ENCODE data around the gene CHTOP.
A peak's percentile ranks its signal among the peaks of the same experiment; 100 is the strongest.
"Not testable (repeated sequence)": the region's sequence is repeated elsewhere in the genome, so short reads cannot be mapped to it uniquely, and the experiment has no call there.

CHTOP gene

DNA sequence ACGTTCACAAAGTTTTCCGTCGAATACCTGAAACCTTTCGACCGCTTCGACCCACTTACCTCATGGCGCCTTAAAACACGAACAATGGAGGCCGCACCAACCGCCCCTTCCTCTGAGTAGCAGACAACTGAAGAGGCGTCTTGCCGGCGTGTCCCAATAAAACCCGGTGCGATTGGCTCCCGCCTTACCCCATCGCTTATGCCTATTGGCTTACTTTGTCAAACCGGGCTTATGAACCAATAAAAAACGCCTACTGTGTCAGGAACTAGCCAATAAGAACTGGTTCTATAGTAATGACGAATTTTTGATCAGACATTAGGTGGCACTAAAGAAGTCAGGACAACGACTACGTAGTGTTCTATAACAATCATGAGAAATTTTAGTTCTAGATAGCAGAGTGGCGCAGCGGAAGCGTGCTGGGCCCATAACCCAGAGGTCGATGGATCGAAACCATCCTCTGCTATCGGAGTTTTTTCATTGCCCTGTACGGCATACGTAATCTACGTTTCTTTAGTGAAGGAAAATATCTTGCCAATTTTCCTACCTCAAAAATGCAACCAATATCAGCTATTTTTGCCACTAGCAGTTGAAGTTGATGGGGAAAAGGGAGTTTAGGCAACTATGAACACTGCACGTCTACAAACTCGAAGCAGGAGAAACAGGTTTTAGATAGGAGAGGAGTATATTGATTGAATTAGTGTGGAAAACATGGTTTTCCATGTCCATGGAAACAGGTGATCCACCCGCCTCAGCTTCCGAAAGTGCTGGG lies 37.2 kb downstream of the CHTOP start, which contains the start of gene ILF2:
Gene ILF2 (minus strand): TSS at position 135 of the 769 bp plus-strand sequence. CDS start 71 bp downstream, at position 64.
- Mint-ChIP-seq H3K27ac (no peak within 1 kb of the TSS), H3K36me3 (ENCODE audit: low read depth) (peaks cover 36% of the 10 kb centered on the region), H3K4me3 (no peak within 1 kb of the TSS)

DNA sequence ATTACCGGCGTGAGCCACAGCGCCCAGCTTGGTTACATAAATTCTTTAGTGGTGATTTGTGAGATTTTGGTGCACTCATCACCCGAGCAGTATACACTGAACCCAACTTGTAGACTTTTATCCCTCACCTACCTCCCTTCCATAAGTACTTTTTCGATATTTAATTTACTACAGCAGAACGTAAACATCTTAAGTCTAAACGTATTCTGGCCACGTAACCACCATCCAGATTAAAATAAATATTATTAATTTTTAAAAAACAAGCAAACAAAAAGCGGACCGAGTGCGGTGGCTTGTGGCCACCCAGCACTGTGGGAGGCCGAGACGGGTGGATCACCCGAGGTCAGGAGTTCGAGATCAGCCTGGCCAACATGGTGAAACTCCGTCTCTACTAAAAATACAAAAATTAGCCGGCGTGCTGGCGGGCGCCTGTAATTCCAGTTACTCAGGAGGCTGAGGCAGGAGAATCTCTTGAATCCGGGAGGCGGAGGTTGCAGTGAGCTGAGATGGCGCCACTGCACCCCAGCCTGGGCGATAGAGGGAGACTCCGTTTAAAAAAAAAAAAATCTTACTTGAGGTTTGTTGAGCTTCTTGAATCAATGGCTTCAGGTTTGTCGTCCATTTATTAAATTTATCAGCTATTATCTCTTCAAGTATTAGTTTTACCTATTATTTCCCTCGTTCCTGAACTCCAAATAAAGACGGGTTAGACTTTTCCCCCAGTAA lies 37.9 kb downstream of the CHTOP start:
- Mint-ChIP-seq H3K36me3 (ENCODE audit: low read depth) (peaks cover 30% of the 10 kb centered on the region), H3K4me1 (ENCODE audit: low read depth) (peaks cover 22% of the 10 kb centered on the region)
- H3K27me3 Mint-ChIP-seq (ENCODE audit: low read depth); H3K9me3 Mint-ChIP-seq; H3K4me3 Mint-ChIP-seq; H3K27ac Mint-ChIP-seq: not testable (repeated sequence)
- DNase-seq (ENCODE audit: low spot score): peak; percentile 54

More for the DNA sequence above, 37.2 kb downstream of the CHTOP start, which contains the start of gene ILF2:
- Mint-ChIP-seq H3K9me3 (no peaks in the 10 kb centered on the region), H3K4me1 (ENCODE audit: low read depth) (peaks cover 22% of the 10 kb centered on the region), H3K27me3 (ENCODE audit: low read depth) (no peaks in the 10 kb centered on the region)
- peak; percentile 96 for DNase-seq (ENCODE audit: low spot score)

DNA sequence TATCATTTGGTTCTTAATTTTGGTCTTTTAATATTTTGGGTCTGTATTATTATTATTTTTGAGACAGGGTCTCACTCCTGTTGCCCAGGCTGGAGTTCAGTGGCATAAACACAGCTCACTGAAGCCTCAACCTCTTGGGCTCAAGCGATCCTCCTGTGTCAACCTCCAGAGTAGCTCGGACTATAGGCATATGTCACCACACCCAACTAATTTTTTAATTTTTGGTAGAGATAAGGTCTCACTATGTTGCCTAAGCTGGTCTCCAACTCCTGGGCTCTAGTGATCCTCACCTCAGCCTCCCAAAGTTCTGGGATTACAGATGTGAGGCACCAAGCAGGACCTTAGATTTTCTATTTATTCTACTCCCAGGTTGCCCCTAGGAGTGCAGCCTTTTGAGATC lies 39.6 kb downstream of the CHTOP start:
- Mint-ChIP-seq H3K4me3 (no peak overlapping the region), H3K27me3 (ENCODE audit: low read depth) (peaks cover 20% of the 10 kb centered on the region), H3K4me1 (ENCODE audit: low read depth) (peaks cover 24% of the 10 kb centered on the region), H3K27ac (peak overlapping the region; percentile 28), H3K9me3 (no peaks in the 10 kb centered on the region), H3K36me3 (ENCODE audit: low read depth) (peaks cover 12% of the 10 kb centered on the region)
- DNase-seq (ENCODE audit: low spot score): no peak

DNA sequence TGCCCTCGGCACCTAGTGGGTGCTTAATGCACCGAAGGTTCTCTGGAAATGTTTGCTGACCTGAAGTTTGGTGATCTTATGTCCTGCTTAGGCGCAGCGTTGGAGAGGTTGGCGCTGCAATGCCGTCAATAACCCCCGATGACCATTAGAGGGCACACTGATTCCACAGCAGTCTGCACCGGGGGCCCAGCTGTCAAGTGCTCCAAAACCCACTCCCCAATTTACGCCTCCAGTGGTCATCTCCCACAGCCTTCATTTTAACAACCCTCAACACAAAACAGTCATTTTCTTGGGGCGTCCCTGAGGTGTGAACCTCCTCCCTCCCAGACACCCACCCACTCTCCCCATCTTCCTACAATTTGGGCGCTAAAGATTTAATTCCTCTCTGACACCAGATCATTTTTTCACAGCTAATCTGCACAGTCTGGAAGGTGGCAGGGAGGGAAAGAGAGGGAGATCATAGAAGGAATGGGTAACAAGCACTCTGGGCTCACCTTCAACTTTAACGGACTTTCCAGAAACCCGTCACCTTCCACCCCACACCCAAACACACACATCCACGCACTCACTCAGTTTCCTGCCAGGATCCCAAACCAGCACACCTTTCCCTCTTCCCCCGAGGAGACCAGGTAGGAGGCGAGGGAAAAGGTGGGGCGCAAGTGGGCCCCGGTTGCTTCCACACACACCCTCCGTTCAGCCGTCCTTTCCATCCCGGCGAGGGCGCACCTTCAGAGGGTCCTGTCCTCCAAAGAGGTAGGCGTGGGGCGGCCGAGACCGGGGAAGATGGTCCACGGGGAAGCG lies 44.1 kb downstream of the CHTOP start:
- Mint-ChIP-seq H3K4me1 (ENCODE audit: low read depth) (peaks cover 22% of the 10 kb centered on the region), H3K4me3 (peak overlapping the region; percentile 68), H3K36me3 (ENCODE audit: low read depth) (no peaks in the 10 kb centered on the region), H3K27me3 (ENCODE audit: low read depth) (peaks cover 51% of the 10 kb centered on the region), H3K27ac (no peak overlapping the region), H3K9me3 (no peaks in the 10 kb centered on the region)
- DNase-seq (ENCODE audit: low spot score): peak; percentile 31

DNA sequence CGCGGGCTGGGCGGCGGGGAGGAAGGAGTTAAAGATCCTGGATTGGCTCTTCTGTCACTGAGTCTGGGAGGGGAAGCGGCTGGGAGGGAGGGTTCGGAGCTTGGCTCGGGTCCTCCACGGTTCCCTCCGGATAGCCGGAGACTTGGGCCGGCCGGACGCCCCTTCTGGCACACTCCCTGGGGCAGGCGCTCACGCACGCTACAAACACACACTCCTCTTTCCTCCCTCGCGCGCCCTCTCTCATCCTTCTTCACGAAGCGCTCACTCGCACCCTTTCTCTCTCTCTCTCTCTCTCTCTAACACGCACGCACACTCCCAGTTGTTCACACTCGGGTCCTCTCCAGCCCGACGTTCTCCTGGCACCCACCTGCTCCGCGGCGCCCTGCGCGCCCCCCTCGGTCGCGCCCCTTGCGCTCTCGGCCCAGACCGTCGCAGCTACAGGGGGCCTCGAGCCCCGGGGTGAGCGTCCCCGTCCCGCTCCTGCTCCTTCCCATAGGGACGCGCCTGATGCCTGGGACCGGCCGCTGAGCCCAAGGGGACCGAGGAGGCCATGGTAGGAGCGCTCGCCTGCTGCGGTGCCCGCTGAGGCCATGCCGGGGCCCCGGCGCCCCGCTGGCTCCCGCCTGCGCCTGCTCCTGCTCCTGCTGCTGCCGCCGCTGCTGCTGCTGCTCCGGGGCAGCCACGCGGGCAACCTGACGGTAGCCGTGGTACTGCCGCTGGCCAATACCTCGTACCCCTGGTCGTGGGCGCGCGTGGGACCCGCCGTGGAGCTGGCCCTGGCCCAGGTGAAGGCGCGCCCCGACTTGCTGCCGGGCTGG lies 44.9 kb downstream of the CHTOP start, which contains the start of gene NPR1:
Gene NPR1 (plus strand): TSS at position 170 of the 818 bp plus-strand sequence. CDS start 421 bp downstream, at position 591.
- H3K27ac Mint-ChIP-seq: no peak within 1 kb of the TSS
- no peaks in the 10 kb centered on the region for H3K36me3 Mint-ChIP-seq (ENCODE audit: low read depth)
- peaks cover 20% of the 10 kb centered on the region for H3K4me1 Mint-ChIP-seq (ENCODE audit: low read depth)
- peak within 1 kb of the TSS; percentile 68 for H3K4me3 Mint-ChIP-seq
- H3K27me3 Mint-ChIP-seq (ENCODE audit: low read depth): peaks cover 57% of the 10 kb centered on the region
- no peaks in the 10 kb centered on the region for H3K9me3 Mint-ChIP-seq
- DNase-seq (ENCODE audit: low spot score): no peak

DNA sequence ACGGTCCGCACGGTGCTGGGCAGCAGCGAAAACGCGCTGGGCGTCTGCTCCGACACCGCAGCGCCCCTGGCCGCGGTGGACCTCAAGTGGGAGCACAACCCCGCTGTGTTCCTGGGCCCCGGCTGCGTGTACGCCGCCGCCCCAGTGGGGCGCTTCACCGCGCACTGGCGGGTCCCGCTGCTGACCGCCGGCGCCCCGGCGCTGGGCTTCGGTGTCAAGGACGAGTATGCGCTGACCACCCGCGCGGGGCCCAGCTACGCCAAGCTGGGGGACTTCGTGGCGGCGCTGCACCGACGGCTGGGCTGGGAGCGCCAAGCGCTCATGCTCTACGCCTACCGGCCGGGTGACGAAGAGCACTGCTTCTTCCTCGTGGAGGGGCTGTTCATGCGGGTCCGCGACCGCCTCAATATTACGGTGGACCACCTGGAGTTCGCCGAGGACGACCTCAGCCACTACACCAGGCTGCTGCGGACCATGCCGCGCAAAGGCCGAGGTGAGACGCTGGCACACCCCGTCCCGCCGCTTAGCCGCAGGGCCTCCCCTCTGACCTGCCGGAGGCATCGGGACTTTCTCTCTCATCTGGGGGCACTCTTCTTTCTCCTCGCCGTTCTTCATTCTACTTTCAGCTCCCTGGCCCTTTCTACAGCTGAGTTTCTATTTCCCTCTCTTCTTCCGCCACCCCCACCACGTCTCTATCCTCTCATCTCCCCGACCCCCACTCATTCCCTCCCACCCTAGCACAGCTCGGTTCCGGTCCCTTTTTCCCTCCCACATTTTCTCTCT lies 45.7 kb downstream of the CHTOP start:
- DNase-seq (ENCODE audit: low spot score): no peak
- H3K4me1 Mint-ChIP-seq (ENCODE audit: low read depth): peaks cover 20% of the 10 kb centered on the region
- H3K36me3 Mint-ChIP-seq (ENCODE audit: low read depth): no peaks in the 10 kb centered on the region
- no peaks in the 10 kb centered on the region for H3K9me3 Mint-ChIP-seq
- peak overlapping the region; percentile 68 for H3K4me3 Mint-ChIP-seq
- H3K27me3 Mint-ChIP-seq (ENCODE audit: low read depth): peaks cover 61% of the 10 kb centered on the region
- no peak overlapping the region for H3K27ac Mint-ChIP-seq

DNA sequence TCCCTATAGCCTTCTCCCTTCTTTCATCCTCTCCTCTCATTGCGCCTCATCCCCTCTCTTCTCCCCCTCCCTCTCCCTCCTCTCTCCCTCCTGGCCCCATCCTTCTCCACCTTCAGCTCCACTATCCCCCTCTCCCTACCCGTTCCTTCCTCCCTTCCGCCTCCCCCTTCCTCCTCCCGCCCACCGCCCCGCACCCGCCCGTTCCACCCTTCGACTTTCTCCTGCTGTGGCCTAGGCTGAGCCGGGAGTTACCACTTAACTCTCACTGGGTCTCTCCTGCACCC lies 46.2 kb downstream of the CHTOP start:
- H3K36me3 Mint-ChIP-seq (ENCODE audit: low read depth): no peaks in the 10 kb centered on the region
- H3K27me3 Mint-ChIP-seq (ENCODE audit: low read depth): peaks cover 61% of the 10 kb centered on the region
- no peaks in the 10 kb centered on the region for H3K9me3 Mint-ChIP-seq
- DNase-seq (ENCODE audit: low spot score): no peak
- peaks cover 20% of the 10 kb centered on the region for H3K4me1 Mint-ChIP-seq (ENCODE audit: low read depth)
- no peak overlapping the region for H3K27ac Mint-ChIP-seq
- peak overlapping the region; percentile 64 for H3K4me3 Mint-ChIP-seq

DNA sequence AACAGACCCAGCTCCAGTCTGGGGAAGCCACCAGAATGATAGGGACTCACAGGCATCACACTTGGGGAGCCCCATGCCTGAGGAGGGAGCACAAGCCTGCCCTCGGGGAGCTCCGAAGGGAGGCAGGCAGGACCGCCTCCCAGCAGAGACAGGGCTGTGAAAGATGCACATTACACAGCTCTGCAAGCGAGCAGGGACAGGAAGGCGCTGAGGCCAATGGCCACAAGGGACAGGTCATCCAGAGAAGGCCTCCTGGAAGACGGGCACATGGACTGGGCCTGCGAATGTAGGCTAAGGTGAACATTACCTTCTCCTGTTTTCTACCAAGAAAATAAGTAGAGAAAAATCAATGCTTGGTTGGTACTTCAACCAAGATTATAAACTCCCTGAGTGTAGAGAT lies 48.9 kb downstream of the CHTOP start:
- H3K27me3 Mint-ChIP-seq (ENCODE audit: low read depth): peaks cover 49% of the 10 kb centered on the region
- no peak for DNase-seq (ENCODE audit: low spot score)
- H3K9me3 Mint-ChIP-seq: no peaks in the 10 kb centered on the region
- H3K36me3 Mint-ChIP-seq (ENCODE audit: low read depth): no peaks in the 10 kb centered on the region
- no peak overlapping the region for H3K27ac Mint-ChIP-seq
- peaks cover 16% of the 10 kb centered on the region for H3K4me1 Mint-ChIP-seq (ENCODE audit: low read depth)
- no peak overlapping the region for H3K4me3 Mint-ChIP-seq

DNA sequence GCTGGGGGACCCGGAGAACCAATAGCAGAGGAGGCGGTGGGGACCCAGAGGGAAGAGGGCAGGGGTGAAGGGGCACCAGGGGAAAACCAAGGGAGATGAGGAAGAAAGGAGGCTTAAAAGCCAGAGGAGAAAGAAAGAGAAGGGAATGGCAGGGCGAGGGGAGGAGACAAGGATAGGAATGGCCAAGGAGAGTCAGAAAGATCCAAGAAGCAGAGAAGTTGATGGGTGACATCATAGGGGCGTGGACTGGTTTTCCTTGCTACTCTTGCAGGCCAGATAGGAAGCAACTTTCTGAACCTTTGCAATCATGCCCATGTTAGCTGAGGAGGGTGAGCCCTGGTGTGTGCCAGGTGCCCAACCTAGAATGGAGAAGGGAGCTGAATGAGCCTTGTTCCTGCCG lies 50.0 kb downstream of the CHTOP start:
- Mint-ChIP-seq H3K36me3 (ENCODE audit: low read depth) (no peaks in the 10 kb centered on the region), H3K27ac (no peak overlapping the region), H3K4me3 (no peak overlapping the region), H3K27me3 (ENCODE audit: low read depth) (peaks cover 39% of the 10 kb centered on the region), H3K9me3 (no peaks in the 10 kb centered on the region), H3K4me1 (ENCODE audit: low read depth) (peaks cover 8% of the 10 kb centered on the region)
- DNase-seq (ENCODE audit: low spot score): no peak

DNA sequence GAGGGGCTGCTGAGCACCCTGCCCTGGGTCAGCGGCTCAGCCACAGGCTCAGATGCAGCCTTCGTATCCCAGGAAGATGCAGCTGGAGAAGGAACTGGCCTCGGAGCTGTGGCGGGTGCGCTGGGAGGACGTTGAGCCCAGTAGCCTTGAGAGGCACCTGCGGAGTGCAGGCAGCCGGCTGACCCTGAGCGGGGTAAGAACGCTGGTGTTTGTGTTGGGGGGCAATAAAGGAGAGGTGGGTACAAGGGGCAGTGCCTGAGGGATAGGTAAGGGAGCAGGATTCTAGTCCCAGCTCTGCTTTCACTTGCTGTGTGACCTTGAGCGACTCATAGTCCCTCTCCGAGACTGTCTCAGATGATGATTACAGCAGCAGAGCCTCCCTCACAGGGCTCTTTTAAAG lies 51.0 kb downstream of the CHTOP start:
- H3K27me3 Mint-ChIP-seq (ENCODE audit: low read depth): peaks cover 35% of the 10 kb centered on the region
- no peaks in the 10 kb centered on the region for H3K36me3 Mint-ChIP-seq (ENCODE audit: low read depth)
- no peak for DNase-seq (ENCODE audit: low spot score)
- no peak overlapping the region for H3K4me3 Mint-ChIP-seq
- peaks cover 4% of the 10 kb centered on the region for H3K4me1 Mint-ChIP-seq (ENCODE audit: low read depth)
- no peaks in the 10 kb centered on the region for H3K9me3 Mint-ChIP-seq
- no peak overlapping the region for H3K27ac Mint-ChIP-seq

DNA sequence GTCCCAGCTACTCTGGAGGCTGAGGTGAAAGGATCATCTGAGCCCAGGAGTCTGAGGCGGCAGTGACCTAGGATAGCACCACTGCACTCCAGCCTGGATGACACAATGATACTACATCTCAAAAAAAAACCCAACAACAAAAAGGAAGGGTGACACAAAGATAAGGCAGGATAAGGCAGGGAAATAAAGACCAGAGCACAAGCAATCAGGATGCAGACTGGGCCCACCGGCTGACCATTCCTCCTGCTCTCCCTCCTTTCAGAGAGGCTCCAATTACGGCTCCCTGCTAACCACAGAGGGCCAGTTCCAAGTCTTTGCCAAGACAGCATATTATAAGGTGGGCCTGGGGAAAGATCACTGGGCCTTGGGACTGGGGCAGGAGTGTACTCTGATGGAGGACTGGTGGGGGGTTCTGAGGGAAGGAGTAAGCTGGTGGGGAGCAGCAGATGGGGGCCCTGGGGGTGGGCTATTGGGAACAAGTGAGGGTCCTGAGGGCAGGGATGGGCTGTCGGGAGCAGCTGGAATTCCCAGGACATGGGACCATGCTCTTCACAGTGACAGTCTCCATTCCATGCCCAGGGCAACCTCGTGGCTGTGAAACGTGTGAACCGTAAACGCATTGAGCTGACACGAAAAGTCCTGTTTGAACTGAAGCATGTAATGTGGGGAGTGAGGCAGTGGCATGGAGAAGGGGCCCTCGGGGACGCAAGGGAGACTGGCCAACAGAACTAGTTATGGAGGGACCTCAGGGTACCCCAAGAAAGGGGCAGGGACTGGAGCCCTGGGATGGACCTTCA lies 51.9 kb downstream of the CHTOP start:
- Mint-ChIP-seq H3K4me1 (ENCODE audit: low read depth) (no peaks in the 10 kb centered on the region), H3K27me3 (ENCODE audit: low read depth) (peaks cover 27% of the 10 kb centered on the region), H3K27ac (no peak overlapping the region), H3K36me3 (ENCODE audit: low read depth) (no peaks in the 10 kb centered on the region), H3K4me3 (no peak overlapping the region), H3K9me3 (no peaks in the 10 kb centered on the region)
- DNase-seq (ENCODE audit: low spot score): no peak

DNA sequence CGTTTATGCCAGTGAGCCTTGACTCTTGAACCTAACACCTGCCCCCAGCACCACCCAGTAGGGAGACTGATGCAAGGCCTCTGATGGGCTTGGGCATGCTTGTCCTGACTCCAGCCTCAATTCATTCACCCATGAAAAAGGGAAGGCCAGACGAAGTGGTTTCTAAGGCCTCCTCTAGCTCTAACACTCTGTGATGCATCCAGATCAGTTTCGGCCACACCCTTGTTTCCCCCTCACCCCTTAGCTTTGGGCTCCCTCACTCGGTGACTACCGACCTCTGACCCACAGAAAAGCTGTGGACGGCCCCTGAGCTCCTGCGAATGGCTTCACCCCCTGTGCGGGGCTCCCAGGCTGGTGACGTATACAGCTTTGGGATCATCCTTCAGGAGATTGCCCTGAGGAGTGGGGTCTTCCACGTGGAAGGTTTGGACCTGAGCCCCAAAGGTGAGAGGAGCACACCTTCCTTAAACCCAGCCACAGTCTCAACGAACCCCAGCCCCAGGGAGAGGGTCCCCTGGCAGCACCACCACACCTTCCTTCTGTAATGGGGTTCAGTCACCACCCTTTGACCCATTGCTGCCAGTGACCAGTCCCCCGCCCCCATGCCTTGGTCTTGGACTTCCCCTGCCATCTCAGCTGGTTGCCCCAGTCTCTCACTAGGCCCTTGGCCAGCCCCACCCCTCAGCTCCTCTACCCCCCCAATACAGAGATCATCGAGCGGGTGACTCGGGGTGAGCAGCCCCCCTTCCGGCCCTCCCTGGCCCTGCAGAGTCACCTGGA lies 53.7 kb downstream of the CHTOP start:
- Mint-ChIP-seq H3K4me3 (no peak overlapping the region), H3K36me3 (ENCODE audit: low read depth) (no peaks in the 10 kb centered on the region), H3K9me3 (no peaks in the 10 kb centered on the region), H3K27ac (no peak overlapping the region), H3K4me1 (ENCODE audit: low read depth) (no peaks in the 10 kb centered on the region), H3K27me3 (ENCODE audit: low read depth) (peaks cover 11% of the 10 kb centered on the region)
- no peak for DNase-seq (ENCODE audit: low spot score)
